Adrenal gland (tissue), 12 donors: ENCODE measurements around the gene ANKS3. TPM values are rescaled to one million over a fixed set of nuclear protein-coding genes. Genes with fewer than 3 reads are reported as not detected.

ENCODE experiments used
- DNase-seq, 7 donors: peaks; one replicate each; pipeline ENCODE4 v3.0.0-alpha.2; 2019 to 2020
- H3K27ac ChIP-seq, 5 donors: fragments of 200-600 bp; sonication (generic) in 4 of 5; 1 replicate in 3 of 5; 2 replicates in 2 of 5; pipeline versions ENCODE4 v1.5.1 to v1.8.0; 2016 to 2020; ENCODE audit warnings: mild to moderate bottlenecking in 1 of 5
- H3K27me3 ChIP-seq: fragments of 200-600 bp; 2 replicates; pipeline ENCODE4 v1.8.0; 2021
- H3K36me3 ChIP-seq, 2 donors: fragments of 200-600 bp; replicated peaks in 1 of 2; 1 replicate in 1 of 2; 2 replicates in 1 of 2; pipeline versions ENCODE4 v1.5.1 to v1.8.0; 2018 to 2022
- H3K4me1 ChIP-seq, 2 donors: fragments of 200-600 bp; replicated peaks in 1 of 2; 1 replicate in 1 of 2; 2 replicates in 1 of 2; pipeline versions ENCODE4 v1.5.1 to v1.8.0; 2018 to 2021
- H3K4me3 ChIP-seq, 4 donors: fragments of 200-600 bp; sonication (generic) in 3 of 4; one replicate each; pipeline ENCODE4 v1.5.1; 2016 to 2018
- H3K9me3 ChIP-seq, 3 donors: fragments of 200-600 bp; sonication (generic) in 1 of 3; replicated peaks in 1 of 3; 1 replicate in 2 of 3; 2 replicates in 1 of 3; pipeline versions ENCODE4 v1.5.1 to v1.8.0; 2016 to 2021
- POLR2A ChIP-seq, 2 donors: fragments of 450-650 bp; IDR thresholded peaks; one replicate each; pipeline ENCODE4 v1.6.1; 2017; ENCODE audit warnings: antibody characterized with exemption in 2 of 2, mild to moderate bottlenecking in 2 of 2, moderate library complexity in 1 of 2
- WGBS, 4 donors: extraction: QIAGEN DNeasy Blood & Tissue Kit in 2 of 4; methylation state at CpG; one replicate each; pipeline versions ENCODE4 v1.1.5 to v1.1.7; 2013 to 2017; 5-methylcytosine and 5-hydroxymethylcytosine counted together
- intact Hi-C, 2 donors: fragments of 100-400 bp; cut with DNase I; formaldehyde crosslinking; loops; one replicate each; pipeline versions ENCODE4 v1.14.1 to v1.15.0; 2022 to 2023
- polyA plus RNA-seq, 3 donors: library from polyadenylated mRNA; stranded (reverse); fragments of 200-250 nt in 2 of 3; fragments of 350-450 nt in 1 of 3; fragmentation: Illumina TruSeq in 1 of 3; extraction: RNeasy Lipid Tissue Mini Kit (QIAGEN cat#74804) in 1 of 3; gene quantifications; one replicate each; pipeline ENCODE4 v1.2.3, GENCODE V29; 2013 to 2014
- total RNA-seq, 9 donors: library from RNA; depleted of rRNA in 4 of 9; stranded (reverse); fragments of >200 nt in 4 of 9; fragments of 120-200 nt in 1 of 9; fragmentation: NEBNext Ultra II Directional in 1 of 9; extraction: Animal tissue kit (Norgen Biotek cat#: 25700) in 1 of 9; gene quantifications; one replicate each; pipeline versions ENCODE4 v1.1.0 to v1.2.4, GENCODE V29; 2013 to 2023
- TF ChIP-seq, protein P1 (sequence below), 6 experiments: fragments of 450-650 bp in 4 of 6; fragments of 200-600 bp in 2 of 6; sonication (generic) in 1 of 6; IDR thresholded peaks; 1 replicate in 5 of 6; 2 replicates in 1 of 6; pipeline versions ENCODE4 v1.5.1 to v1.8.0; 2016 to 2021; ENCODE audit warnings: antibody characterized with exemption in 6 of 6, mild to moderate bottlenecking in 2 of 6, moderate library complexity in 1 of 6
- donor health status: healthy with polysubstance abuse.
- donor health status: Bipolar disorder and iron deficiency.
- donor health status: DM: yes; HTN: yes; CAD: no.
- donor health status: DM: no; HTN: no; CAD: no.
- donor health status: DM: no; HTN: no; CAD: no.
- donor health status: DM: yes; HTN: yes; CAD: no.

Gene ANKS3
- total and polyA plus RNA-seq, 12 donors = 7.2 to 118 (median 19.1) TPM

DNA sequence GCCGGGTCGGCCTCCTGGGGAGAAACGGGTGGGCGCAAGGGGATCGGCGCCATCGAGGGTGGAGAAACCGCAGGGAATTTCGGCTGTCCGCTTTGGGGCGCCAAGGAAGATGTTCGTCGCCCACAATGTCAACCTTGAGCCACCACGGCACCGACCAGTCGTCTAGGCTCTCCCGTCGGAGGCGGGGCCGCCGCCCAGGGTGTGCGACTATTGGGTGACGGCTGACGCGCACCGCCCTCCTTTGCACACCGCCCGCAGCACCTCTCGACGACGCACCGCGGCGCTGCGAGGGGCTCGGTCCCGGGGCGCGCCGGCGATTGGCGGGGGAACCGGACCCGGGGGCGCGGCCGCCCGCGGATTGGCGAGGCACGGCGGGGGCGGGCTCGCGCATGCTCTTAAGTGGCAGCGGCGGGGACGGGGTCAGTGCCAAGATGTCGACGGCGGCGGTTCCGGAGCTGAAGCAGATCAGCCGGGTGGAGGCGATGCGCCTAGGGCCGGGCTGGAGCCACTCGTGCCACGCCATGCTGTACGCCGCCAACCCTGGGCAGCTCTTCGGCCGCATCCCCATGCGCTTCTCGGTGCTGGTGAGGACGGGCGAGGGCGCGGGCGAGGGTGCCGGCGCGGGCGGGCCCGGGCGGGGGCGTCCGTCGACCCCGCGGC lies 40.6 kb downstream of the ANKS3 start, which contains the start of gene NUDT16L1:
TSS of gene NUDT16L1 (plus strand) at position 267 of the 660 bp plus-strand sequence. CDS start at position 432, 165 bp downstream.
- H3K27ac ChIP-seq = peak within 1 kb of the TSS; percentile 60 to 98 (median 83)
- WGBS, 4 donors = 0 to 1% (median 0%) methylated on average over 6 to 91 of the region's 91 CpGs
- H3K4me1 ChIP-seq = peaks cover 28 to 42% of the 10 kb centered on the region in 2 donors
- peak; percentile 96 to 98 (median 97) for DNase-seq
- no peaks in the 10 kb centered on the region for H3K9me3 ChIP-seq
- peak; percentile 33 to 80 for TF ChIP-seq POLR2A (IDR thresholded peaks at IDR 0.05)
- TF ChIP-seq, protein P1, sequence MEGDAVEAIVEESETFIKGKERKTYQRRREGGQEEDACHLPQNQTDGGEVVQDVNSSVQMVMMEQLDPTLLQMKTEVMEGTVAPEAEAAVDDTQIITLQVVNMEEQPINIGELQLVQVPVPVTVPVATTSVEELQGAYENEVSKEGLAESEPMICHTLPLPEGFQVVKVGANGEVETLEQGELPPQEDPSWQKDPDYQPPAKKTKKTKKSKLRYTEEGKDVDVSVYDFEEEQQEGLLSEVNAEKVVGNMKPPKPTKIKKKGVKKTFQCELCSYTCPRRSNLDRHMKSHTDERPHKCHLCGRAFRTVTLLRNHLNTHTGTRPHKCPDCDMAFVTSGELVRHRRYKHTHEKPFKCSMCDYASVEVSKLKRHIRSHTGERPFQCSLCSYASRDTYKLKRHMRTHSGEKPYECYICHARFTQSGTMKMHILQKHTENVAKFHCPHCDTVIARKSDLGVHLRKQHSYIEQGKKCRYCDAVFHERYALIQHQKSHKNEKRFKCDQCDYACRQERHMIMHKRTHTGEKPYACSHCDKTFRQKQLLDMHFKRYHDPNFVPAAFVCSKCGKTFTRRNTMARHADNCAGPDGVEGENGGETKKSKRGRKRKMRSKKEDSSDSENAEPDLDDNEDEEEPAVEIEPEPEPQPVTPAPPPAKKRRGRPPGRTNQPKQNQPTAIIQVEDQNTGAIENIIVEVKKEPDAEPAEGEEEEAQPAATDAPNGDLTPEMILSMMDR (IDR thresholded peaks at IDR 0.05) = peak in 3 of 6 experiments; percentile 22 to 33 (median 31)
- intact Hi-C loops = no loop called here
- peak within 1 kb of the TSS; percentile 45 to 99 (median 95) for H3K4me3 ChIP-seq
- peaks cover 0 to 43% of the 10 kb centered on the region in 2 donors for H3K36me3 ChIP-seq
- no peaks in the 10 kb centered on the region for H3K27me3 ChIP-seq

DNA sequence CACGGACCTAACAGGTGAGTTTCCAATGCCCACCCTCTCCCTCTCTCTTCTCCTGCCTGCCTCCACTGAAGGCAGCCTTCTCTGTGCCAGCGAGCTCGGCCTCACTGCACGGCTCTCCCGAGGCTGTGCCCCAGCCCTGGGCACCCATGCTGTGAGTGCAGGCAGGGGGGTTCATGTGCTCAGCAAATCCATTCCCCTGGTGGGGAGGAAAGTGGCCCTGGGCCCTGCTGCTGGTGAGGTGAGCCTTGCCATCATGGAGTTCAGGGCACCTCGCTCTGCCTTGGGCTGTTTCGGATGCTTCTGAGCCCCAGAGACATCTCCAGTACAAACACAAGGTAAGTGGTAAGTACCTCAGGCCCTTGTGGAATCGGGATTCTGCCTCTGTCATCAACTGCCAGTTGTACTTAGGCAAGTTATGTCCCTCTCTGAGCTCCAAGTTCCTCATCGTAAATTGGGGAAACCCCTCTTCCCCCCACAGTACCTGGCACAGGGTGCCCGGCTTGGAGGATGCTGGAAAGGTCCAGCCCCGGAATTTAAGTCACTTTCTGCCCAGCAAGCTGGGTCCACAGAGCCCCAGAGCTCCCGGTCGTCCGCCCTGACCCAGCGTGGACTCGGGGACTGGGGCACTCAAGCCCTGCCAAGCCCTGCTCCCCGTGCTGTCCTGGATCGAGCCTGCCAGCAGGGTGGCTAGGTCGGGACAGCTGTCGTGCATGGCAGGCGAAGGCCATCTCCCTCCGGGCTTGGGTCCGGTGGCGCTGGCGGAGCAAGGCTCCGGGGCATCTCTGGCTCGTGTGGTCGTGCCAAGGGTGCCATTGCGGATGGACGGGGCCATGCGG lies 41.4 kb downstream of the ANKS3 start:
- 17 to 55% (median 27%) methylated on average over 7 to 31 of the region's 31 CpGs for WGBS, 4 donors
- H3K9me3 ChIP-seq = no peaks in the 10 kb centered on the region
- peaks cover 0 to 35% of the 10 kb centered on the region in 2 donors for H3K36me3 ChIP-seq
- peak overlapping the region in 2 of 4 donors; percentile 3 to 99 for H3K4me3 ChIP-seq
- no peak for TF ChIP-seq POLR2A (IDR thresholded peaks at IDR 0.05)
- TF ChIP-seq, protein P1 (IDR thresholded peaks at IDR 0.05) = peak in 2 of 6 experiments; percentile 11 to 29
- H3K4me1 ChIP-seq = peaks cover 33 to 49% of the 10 kb centered on the region in 2 donors
- intact Hi-C loops = no loop called here
- DNase-seq = peak in 5 of 7 donors; percentile 29 to 70 (median 65)
- no peaks in the 10 kb centered on the region for H3K27me3 ChIP-seq
- peak overlapping the region in 4 of 5 donors; percentile 74 to 98 (median 85) for H3K27ac ChIP-seq

DNA sequence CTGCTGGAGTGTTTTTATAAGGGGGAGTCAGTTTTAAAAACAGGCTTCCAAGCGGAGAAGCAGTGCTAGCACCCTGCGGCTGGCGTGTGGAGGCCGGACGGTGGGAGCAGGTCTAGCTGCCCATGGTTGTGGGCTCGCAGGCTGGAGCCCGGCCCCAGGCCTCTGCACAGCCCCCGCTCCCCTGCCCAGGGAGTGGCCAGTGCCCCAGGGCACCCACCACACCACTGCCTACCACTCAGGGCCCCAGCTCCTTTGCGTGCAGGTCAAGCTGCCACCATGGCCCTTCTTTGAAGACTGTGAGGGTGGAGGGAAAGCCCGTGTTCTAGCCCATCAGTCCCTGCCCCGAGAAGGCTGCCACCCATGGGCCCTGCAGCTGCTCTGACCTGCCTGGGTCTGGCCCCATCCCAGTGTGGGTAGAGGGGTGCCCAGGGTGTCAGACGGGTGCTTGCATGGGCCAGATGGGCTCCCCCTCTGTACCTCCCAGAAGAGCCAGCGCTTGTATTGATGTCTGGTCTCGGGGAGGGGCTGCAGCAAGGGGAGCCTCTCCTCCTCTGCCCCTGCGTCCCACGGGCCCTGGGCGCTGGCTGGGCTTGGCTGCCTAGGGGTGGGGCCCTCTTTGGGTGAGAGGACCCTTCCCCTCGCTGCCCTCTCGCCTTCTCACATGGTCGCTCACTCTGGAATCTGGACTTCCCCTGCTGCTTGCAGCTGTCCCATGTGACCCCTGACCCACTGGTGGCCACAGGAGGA lies 42.2 kb downstream of the ANKS3 start:
- peaks cover 24 to 43% of the 10 kb centered on the region in 2 donors for H3K4me1 ChIP-seq
- intact Hi-C loops = no loop called here
- peak in 1 of 7 donors; percentile 30 for DNase-seq

More for the DNA sequence above, 42.2 kb downstream of the ANKS3 start:
- no peaks in the 10 kb centered on the region for H3K9me3 ChIP-seq
- H3K27ac ChIP-seq = no peak overlapping the region
- peaks cover 0 to 27% of the 10 kb centered on the region in 2 donors for H3K36me3 ChIP-seq
- whole genome bisulfite sequencing, 4 donors = 83 to 90% (median 87%) methylated on average over 6 to 20 of the region's 20 CpGs
- no peak overlapping the region for H3K4me3 ChIP-seq
- TF ChIP-seq, protein P1 (IDR thresholded peaks at IDR 0.05) = no peak
- no peak for TF ChIP-seq POLR2A (IDR thresholded peaks at IDR 0.05)
- no peaks in the 10 kb centered on the region for H3K27me3 ChIP-seq
